Activated T-cell treated with anti-CD3 and anti-CD28 coated beads, Interleukin-2, amount 50 U/mL, for 72 hours (primary cell): ENCODE data around the gene BRI3. TPM values are rescaled to one million over a fixed set of nuclear protein-coding genes. Genes with fewer than 3 reads are reported as not detected.

Experiments
- ATAC-seq, 2 donors: fragments of 150-1000 bp; cut with Tn5 transposase; replicated peaks in 1 of 2; 2 replicates each; pipeline ENCODE4 v1.10.0; 2021; ENCODE audit warnings: moderate library complexity in 2 of 2, mild to moderate bottlenecking in 1 of 2
- DNase-seq, 2 donors: peaks; one replicate each; pipeline ENCODE4 v3.0.0; 2021 to 2022; ENCODE audit warnings: mixed read lengths in 1 of 2
- H3K27ac Mint-ChIP-seq: one replicate; pipeline ENCODE4 v1.8.0; 2022; ENCODE audit warnings: mild to moderate bottlenecking, moderate library complexity, mixed read lengths
- H3K27me3 Mint-ChIP-seq: one replicate; pipeline ENCODE4 v1.8.0; 2022; ENCODE audit warnings: low read depth, mixed read lengths
- H3K36me3 Mint-ChIP-seq, 2 donors: one replicate each; pipeline ENCODE4 v1.8.0; 2022; ENCODE audit warnings: mixed read lengths in 2 of 2, mild to moderate bottlenecking in 1 of 2; ENCODE audit not compliant: insufficient read depth in 2 of 2
- H3K4me1 Mint-ChIP-seq: one replicate; pipeline ENCODE4 v1.8.0; 2022; ENCODE audit warnings: low read depth, mixed read lengths
- H3K4me3 Mint-ChIP-seq, 2 donors: one replicate each; pipeline ENCODE4 v1.8.0; 2022; ENCODE audit warnings: mild to moderate bottlenecking in 2 of 2, mixed read lengths in 2 of 2, moderate library complexity in 2 of 2
- H3K9me3 Mint-ChIP-seq, 2 donors: one replicate each; pipeline ENCODE4 v1.8.0; 2022; ENCODE audit warnings: mixed read lengths in 2 of 2
- total RNA-seq, 2 donors: library from RNA; stranded (reverse); gene quantifications; one replicate each; pipeline ENCODE4 v1.2.3, GENCODE V29; 2022

The BRI3 gene
- total RNA-seq, 2 donors from 2014 or later: 84.2 to 90.0 TPM

- Mint-ChIP-seq H3K4me3 (no peak overlapping the region), H3K9me3 (no peaks in the 10 kb centered on the region), H3K36me3 (peaks cover 0 to 8% of the 10 kb centered on the region in 2 donors), H3K4me1 (peaks cover 25% of the 10 kb centered on the region), H3K27me3 (no peaks in the 10 kb centered on the region), H3K27ac (no peak overlapping the region)
- no peak for ATAC-seq
- DNase-seq: no peak
Observed at GRCh38 chr7:98285157-98286092, 3.9 kb downstream of the BRI3 start.

- Mint-ChIP-seq H3K27ac (no peak overlapping the region), H3K9me3 (no peaks in the 10 kb centered on the region), H3K4me3 (no peak overlapping the region), H3K36me3 (peaks cover 0 to 8% of the 10 kb centered on the region in 2 donors), H3K4me1 (peaks cover 25% of the 10 kb centered on the region), H3K27me3 (no peaks in the 10 kb centered on the region)
- DNase-seq: no peak
- ATAC-seq: no peak
Observed at GRCh38 chr7:98286093-98286539, 4.6 kb downstream of the BRI3 start.

DNA sequence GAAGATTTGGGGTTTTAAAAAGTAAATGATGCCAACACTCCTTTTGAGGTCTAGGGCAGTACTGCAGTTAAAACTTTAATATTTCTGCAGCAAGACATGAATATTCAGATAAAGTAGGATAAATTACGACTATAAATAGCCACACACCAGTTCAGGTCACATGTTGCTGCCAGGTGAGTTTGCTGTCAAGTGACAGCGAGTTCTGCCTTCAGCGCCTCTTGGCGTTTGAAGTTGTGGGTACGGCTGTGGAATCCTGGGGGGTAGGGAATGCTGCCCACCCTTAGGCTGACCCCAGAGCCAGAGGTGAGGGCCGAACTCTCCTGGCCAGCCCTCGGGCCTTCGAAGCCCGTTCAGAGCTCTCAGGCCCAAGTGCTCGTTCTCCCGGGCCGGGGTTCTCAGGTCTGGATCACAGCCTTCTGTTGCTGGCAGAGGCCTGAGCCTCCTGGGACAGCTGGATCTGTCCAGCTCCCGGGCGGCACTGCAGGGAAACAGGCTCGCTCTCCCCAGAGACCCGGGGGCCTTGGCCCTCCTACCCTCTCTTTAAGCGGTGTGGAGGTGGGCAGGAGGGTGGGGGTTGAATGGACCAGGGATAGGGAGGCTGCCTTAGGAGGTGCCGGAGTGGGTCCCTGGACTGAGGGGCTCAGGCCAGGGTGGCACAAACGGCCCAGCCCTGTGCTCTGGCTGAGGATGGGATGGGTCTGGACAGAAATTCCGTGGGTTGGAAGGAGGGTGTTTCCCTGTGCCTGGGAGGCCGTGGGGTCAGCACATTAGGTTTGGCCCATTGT lies 5.4 kb downstream of the BRI3 start:
- DNase-seq (no peak), ATAC-seq (no peak)
- Mint-ChIP-seq H3K9me3 (no peaks in the 10 kb centered on the region), H3K27ac (no peak overlapping the region), H3K36me3 (peaks cover 0 to 8% of the 10 kb centered on the region in 2 donors), H3K4me3 (no peak overlapping the region), H3K27me3 (no peaks in the 10 kb centered on the region), H3K4me1 (peaks cover 25% of the 10 kb centered on the region)

DNA sequence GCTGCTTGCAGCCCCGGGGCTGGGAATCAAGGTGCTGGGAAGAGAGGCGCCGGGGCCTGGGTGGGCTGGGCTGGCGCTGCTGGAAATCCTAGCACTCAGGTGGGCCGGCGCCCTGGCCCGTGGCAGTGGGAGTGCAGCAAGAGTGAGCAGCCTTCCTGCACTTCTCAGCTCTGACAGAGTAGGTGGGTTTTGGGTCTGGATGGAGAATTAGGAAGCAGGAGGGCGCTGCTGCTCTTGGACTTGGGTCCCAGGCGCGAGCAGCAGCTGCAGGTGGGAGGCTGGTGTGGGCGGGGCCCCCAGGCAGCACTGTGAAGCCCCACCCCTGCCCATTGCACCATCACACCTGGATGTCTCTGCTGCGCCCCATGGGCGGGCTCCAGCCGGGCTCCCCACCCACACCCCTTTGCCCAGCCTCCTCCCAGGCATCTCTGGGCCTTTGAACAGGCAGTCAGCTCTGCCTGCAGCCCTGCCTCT lies 6.0 kb downstream of the BRI3 start:
- no peaks in the 10 kb centered on the region for H3K27me3 Mint-ChIP-seq
- H3K4me3 Mint-ChIP-seq: no peak overlapping the region
- peaks cover 0 to 8% of the 10 kb centered on the region in 2 donors for H3K36me3 Mint-ChIP-seq
- no peak overlapping the region for H3K27ac Mint-ChIP-seq
- ATAC-seq (no peak), DNase-seq (no peak)
- H3K4me1 Mint-ChIP-seq: peaks cover 22% of the 10 kb centered on the region
- no peaks in the 10 kb centered on the region for H3K9me3 Mint-ChIP-seq

- Mint-ChIP-seq H3K27me3 (no peaks in the 10 kb centered on the region), H3K4me1 (peaks cover 15% of the 10 kb centered on the region), H3K9me3 (no peaks in the 10 kb centered on the region), H3K27ac (peak overlapping the region; percentile 40), H3K36me3 (peaks cover 0 to 3% of the 10 kb centered on the region in 2 donors), H3K4me3 (no peak overlapping the region)
- no peak for ATAC-seq
- DNase-seq: no peak
Observed at GRCh38 chr7:98288064-98288823, 6.8 kb downstream of the BRI3 start.

DNA sequence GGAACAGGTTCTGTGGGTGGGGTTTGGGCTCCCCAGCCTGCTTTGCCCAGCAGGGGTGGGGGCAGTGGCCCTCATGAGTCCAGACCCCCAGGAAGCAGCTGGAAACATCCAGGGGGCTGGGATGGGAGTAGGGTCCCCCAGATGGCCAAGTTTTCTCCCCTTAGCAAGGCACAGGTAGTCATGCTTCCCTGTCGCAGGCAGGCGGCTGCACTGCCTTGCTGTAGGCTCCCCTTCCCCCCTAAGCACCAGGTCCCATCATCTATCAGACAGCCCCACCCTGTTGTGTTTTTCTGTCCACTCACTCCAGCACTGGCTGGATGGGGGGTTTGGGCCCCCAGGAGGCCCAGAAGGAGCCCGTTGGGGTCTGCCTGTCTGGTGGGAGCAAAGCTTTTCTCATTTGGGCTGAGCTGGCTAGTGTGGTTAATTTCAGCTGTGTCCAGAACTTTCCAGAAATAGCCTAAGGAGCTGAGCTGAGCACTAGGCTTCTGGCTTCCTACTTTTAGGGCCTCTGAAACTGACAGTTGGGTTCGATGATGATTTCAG lies 7.9 kb downstream of the BRI3 start:
- Mint-ChIP-seq H3K36me3 (peaks cover 0 to 3% of the 10 kb centered on the region in 2 donors), H3K27ac (no peak overlapping the region), H3K4me3 (no peak overlapping the region), H3K4me1 (peaks cover 7% of the 10 kb centered on the region), H3K9me3 (no peaks in the 10 kb centered on the region), H3K27me3 (no peaks in the 10 kb centered on the region)
- ATAC-seq (no peak), DNase-seq (no peak)

DNA sequence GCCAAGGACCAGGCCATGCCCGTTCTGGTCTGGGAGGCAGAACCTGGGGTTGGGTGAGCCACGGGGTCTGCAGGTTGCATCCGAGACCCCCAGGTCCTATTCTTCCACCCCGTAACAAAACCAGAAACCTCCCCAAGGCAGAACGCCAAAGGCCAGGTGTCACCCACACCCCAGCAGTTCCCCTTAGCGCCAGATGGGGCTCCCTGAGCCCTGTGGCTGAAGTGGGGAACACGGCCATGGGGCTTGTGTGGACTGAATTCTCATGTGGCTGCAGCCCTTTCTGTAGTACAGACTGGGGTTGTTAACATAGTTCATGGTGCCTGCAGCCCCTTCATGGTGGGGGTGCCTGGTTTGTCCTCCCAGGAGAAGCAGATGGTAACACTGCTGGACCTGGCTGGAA lies 10.2 kb downstream of the BRI3 start:
- Mint-ChIP-seq H3K36me3 (peaks cover 0 to 1% of the 10 kb centered on the region in 2 donors), H3K27me3 (no peaks in the 10 kb centered on the region), H3K4me3 (no peak overlapping the region), H3K4me1 (no peaks in the 10 kb centered on the region), H3K27ac (no peak overlapping the region), H3K9me3 (no peaks in the 10 kb centered on the region)
- DNase-seq: no peak
- ATAC-seq: no peak

GRCh38 chr7:98293265-98293664 lies 11.8 kb downstream of the BRI3 start:
- Mint-ChIP-seq H3K4me1 (no peaks in the 10 kb centered on the region), H3K4me3 (no peak overlapping the region), H3K27ac (no peak overlapping the region)

GRCh38 chr7:98293746-98294145 lies 12.3 kb downstream of the BRI3 start:
- no peak for DNase-seq
- Mint-ChIP-seq H3K27me3 (no peaks in the 10 kb centered on the region), H3K9me3 (no peaks in the 10 kb centered on the region), H3K4me1 (no peaks in the 10 kb centered on the region), H3K36me3 (no peaks in the 10 kb centered on the region), H3K27ac (no peak overlapping the region), H3K4me3 (no peak overlapping the region)
- ATAC-seq: no peak

More at GRCh38 chr7:98293265-98293664, 11.8 kb downstream of the BRI3 start:
- no peaks in the 10 kb centered on the region for H3K9me3 Mint-ChIP-seq
- ATAC-seq (no peak), DNase-seq (no peak)
- H3K27me3 Mint-ChIP-seq: no peaks in the 10 kb centered on the region
- peaks cover 0 to 1% of the 10 kb centered on the region in 2 donors for H3K36me3 Mint-ChIP-seq

- Mint-ChIP-seq H3K9me3 (no peaks in the 10 kb centered on the region), H3K27me3 (no peaks in the 10 kb centered on the region), H3K4me1 (no peaks in the 10 kb centered on the region), H3K27ac (no peak overlapping the region), H3K36me3 (no peaks in the 10 kb centered on the region), H3K4me3 (no peak overlapping the region)
- ATAC-seq (no peak), DNase-seq (no peak)
Observed at GRCh38 chr7:98294326-98294725, 12.8 kb downstream of the BRI3 start.

- Mint-ChIP-seq H3K36me3 (no peaks in the 10 kb centered on the region), H3K4me1 (no peaks in the 10 kb centered on the region), H3K4me3 (no peak overlapping the region), H3K27ac (no peak overlapping the region), H3K27me3 (no peaks in the 10 kb centered on the region), H3K9me3 (no peaks in the 10 kb centered on the region)
- peak; percentile 69 to 81 for ATAC-seq
- DNase-seq: peak; percentile 39 to 49
Observed at GRCh38 chr7:98294798-98295382, 13.4 kb downstream of the BRI3 start.

GRCh38 chr7:98295467-98296192 lies 14.1 kb downstream of the BRI3 start:
- Mint-ChIP-seq H3K27me3 (no peaks in the 10 kb centered on the region), H3K4me1 (no peaks in the 10 kb centered on the region), H3K36me3 (no peaks in the 10 kb centered on the region), H3K4me3 (no peak overlapping the region), H3K9me3 (no peaks in the 10 kb centered on the region), H3K27ac (no peak overlapping the region)
- ATAC-seq (no peak), DNase-seq (no peak)
